ENCODE data around the gene ATG12.

ATG12 gene

DNA sequence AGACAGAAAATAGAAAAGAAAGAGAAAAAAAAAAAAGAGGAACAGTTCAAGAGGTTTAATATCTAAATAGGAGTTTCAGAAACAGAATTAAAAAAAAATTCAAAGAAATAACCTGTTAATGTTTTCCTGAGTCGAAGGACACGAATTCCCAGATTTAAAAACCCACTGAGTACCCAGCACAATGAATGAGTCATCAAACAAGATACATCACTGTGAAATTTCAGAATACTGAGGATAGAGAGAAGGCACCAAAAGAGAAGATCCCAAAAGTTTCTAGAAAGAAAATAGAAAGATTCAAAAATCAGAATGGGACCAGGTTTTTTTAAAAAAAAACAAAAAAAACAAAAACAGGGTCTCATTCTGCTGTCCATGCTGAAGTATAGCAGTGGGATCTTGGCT lies 33.7 kb downstream of the ATG12 start:
- DNase-seq (ENCODE audit: low spot score), result no peak

DNA sequence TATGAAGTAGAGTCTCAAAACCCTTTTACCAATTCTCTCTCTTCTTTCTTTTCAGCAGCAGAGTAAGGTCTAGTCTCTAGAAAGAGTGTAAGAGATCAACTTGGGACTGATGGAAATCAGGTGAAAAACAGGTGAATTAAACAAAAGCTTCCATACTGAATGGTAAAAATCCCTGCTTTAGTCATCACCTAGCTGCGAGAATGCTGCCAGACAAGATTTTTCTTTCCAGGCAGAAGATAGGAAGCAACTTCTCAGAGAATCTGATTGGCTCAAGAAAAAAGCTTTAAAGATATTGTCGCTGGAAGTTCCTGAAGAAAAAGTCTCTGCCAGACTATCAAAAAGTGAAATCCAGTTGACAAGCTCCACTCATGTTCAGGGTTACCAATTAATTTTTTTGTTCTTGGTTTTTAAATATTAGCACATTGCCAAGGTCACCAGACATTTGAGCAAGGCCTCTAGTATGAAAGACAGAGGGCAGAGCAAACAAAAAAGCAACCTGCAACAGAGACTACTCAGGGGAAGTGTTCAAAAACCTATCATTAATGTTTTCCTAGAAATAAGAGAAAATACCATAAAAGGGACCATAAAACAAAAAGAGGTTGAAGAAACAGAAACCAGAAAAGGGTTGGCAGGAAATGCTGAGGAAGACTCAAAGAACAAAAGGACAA lies 34.2 kb downstream of the ATG12 start:
- no peak for DNase-seq (ENCODE audit: low spot score)

DNA sequence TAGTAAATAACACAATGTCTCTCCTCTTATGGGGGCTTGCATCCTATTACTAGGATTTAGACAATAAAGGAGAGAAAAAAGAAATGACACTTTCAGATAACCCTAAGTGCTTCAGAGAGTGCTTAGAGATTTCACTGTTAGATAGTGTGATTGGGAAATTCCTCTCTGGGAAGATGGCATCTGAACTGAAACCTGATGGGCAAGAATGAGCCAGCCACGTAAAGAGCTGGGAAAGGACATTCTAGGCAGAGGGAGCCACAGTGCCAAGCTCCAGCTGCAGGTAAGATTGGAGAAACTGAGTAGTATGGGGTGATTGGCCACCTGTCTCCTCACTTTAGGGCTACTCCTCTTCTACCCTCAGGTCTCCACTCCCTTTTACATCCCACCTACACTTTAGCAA lies 39.4 kb downstream of the ATG12 start:
- no peak for DNase-seq (ENCODE audit: low spot score)

DNA sequence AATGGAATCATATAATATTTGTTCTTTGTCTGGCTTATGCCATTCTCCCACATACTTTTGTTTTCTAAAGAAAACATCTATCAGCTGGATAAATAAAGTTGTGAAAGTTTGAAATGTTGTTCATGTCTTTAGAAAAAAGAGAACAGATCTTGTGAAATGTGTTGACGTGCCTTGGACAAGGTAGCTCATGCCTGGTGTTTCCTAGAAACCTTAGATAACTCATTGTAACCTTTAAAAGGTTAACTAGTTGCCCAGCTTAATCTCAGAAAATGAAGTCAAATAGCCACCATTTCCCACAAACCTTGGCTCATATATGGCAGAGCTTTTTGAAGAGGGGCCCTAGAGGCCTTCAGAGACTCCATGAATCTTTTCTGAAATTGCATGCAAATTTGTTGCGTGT lies 40.2 kb downstream of the ATG12 start:
- DNase-seq (ENCODE audit: low spot score), result no peak

DNA sequence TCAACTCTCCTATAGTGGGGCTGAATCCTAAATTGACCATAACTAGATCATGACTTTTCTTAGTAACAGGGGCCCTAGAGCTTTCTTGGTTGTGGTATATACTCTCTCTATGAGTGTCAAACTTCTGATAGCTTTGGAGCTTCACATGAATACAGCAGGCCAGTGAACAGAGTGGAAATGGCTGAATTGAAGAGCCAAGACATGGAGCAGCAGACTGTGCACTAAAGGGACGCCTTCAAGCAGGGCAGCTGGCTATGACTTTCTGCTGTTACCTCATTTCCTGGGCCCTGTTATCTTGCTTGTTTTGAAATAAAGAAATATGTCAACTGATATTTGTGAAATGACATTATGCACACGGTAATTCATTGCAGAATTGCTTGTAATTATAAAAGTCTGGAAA lies 41.3 kb downstream of the ATG12 start:
- DNase-seq (ENCODE audit: low spot score), result no peak

DNA sequence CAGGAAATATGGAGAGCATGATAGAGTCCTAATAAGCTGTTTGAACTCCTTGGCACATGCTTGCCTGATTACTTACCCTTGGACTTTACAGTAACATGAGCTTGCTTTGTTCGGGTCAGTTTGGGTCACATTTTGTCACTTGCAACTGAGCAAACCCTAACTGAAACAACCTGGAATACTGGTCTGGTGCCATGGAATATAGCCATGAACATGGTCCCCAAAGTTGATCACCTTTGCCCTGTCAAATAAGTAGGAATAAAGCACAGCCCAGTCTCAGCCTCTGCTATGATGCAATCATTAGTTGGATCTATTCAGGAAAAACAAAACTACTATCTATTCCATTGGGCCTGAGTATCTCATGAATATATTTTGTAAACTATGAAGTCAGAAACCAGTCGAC lies 43.1 kb downstream of the ATG12 start:
- DNase-seq (ENCODE audit: low spot score), result no peak

DNA sequence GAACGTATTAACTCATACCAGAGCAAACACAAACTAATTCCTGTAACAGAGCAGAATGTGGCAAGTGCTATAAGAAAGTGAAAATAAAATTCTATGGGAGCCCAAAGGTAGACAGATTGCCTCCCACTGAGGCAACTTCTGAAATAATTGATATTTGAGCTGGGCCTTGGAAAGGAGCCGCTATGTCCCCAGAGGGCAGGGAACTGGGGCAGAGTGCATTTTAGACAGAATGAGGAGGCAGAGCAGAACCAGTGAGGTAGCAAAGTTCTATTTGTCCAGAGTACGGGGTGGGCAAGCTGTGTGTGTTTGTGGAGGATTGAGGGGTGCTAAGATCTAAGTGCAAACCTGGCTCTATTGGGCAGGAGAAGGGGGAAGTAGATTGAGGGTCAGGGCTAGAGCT lies 44.7 kb downstream of the ATG12 start:
- DNase-seq (ENCODE audit: low spot score), result no peak

DNA sequence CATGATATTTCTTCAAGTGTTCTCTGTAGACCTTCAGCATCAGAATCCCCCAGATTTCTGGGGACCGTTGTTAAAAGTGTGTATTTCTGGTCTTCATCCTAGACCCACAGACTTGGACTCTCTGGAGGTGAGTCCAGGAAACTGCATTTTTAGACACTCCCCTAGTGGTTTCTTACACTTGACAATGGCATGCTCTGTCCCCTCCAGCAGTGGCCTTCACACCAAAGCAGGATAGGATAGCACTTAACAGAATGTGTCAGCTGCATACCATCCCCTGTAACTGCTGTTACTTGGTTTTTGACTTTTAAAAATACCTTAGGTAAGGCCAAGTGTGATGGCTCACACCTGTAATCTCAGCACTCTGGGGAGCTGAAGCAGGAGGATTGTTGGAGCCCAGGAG lies 45.7 kb downstream of the ATG12 start:
- DNase-seq (ENCODE audit: low spot score), result no peak

DNA sequence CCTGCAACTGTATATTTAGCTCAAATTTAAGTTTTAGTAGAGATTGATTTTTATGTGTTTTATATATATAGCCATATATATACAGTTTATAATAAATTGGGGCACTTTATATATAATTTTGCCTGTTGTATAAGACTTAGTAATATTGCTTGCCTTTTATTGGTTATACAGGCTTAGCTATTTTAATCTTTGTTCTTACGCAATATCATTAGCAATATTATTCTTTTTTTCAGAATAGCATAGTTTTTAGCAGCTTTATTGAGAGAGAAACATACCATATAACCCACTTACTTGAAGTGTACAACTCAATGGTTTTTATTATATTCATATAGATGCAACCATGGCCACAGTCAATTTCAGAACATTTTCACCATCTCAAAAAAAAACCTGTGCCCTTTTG lies 52.9 kb downstream of the ATG12 start:
- DNase-seq (ENCODE audit: low spot score), result no peak

DNA sequence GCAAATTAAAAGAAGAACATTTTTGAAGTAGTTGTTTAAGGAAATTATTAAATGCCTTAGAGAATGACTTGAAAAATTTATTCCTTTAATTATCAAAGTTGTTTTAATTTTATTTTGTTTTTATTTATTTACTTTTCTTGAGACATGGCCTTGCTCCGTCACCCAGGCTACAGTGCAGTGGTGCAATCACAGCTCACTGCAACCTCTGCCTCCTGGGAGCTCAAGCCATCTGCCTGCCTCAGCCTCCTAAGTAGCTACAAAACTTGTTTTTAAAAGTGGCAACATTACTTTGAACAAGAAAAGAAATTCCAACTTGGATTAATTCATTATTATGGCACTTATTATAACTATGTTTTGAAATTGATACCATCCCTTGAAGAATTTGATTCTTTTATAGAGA lies 53.9 kb downstream of the ATG12 start:
- no peak for DNase-seq (ENCODE audit: low spot score)

DNA sequence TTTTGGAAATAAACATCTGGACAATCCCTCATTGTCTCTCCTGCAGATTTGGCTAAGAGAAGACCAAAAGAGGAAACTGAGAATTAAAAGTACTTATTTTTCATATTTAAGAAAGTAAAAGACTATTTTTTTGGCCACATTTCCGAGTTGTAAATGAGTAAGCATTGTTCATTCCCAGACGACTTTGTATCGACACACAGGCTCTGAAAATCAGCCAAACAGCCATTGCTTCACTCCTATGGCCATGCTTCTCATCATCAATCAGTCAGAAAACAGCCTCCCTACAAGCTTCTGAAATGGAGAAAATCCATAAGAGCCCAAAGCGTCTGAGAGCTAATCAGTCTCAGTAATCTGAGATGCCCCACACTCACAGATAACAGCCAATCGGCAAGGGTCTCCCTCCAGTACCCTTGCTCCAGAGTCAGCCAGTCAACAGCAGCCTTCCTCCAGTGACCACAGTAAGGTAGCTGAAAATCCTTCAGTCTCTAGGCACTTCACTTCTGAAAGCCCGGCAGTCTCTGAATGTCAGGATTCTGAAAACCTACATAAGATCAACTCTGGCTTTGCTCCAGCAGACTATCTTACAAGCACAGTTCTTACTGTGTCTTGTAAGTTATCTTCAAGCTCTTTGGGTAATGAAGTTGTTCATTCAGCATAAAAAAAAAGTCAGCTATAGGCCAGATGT lies 55.8 kb downstream of the ATG12 start:
- no peak for DNase-seq (ENCODE audit: low spot score)

DNA sequence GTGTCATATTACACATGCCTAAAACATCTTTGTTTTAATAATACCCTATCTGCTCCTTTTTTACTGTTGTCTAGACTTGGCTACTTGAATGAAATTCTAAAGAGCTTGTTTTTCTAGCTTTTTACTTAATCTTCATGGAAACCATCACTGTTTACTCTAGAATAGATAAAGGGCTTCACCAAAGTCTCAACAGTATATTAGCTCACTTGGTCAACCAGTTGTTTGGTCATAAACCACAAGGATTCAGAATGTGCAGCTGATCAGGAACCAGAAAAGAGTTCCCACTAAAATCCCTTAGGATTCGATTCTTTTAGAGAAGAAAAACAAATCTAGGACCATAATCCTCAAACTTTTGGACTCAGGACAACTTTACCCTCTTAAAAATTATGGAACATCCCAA lies 62.9 kb downstream of the ATG12 start:
- no peak for DNase-seq (ENCODE audit: low spot score)
